T-helper 17 cell (primary cell): Measurements from ENCODE around the gene CALHM3. TPM values are rescaled to one million over a fixed set of nuclear protein-coding genes. Genes with fewer than 3 reads are reported as not detected.
"Not testable (repeated sequence)": the region's sequence is repeated elsewhere in the genome, so short reads cannot be mapped to it uniquely, and the experiment has no call there.

Source experiments
- ATAC-seq: fragments of 150-1000 bp; cut with Tn5 transposase; 2 replicates; pipeline ENCODE4 v1.10.0; 2021; ENCODE audit warnings: mild to moderate bottlenecking, moderate library complexity
- DNase-seq, 3 donors: peaks; one replicate each; pipeline versions ENCODE4 v3.0.0 to v3.0.0-alpha.2; 2020 to 2021
- H3K9me3 ChIP-seq: one replicate; pipeline ENCODE4 v1.7.0; 2013; ENCODE audit warnings: low read length, mild to moderate bottlenecking; ENCODE audit not compliant: control insufficient read depth, poor library complexity, severe bottlenecking
- H3K27ac Mint-ChIP-seq: one replicate; pipeline ENCODE4 v1.8.0; 2022; ENCODE audit warnings: mild to moderate bottlenecking, moderate library complexity, mixed read lengths
- H3K27me3 Mint-ChIP-seq: one replicate; pipeline ENCODE4 v1.8.0; 2022; ENCODE audit warnings: mixed read lengths
- H3K36me3 Mint-ChIP-seq: one replicate; pipeline ENCODE4 v1.8.0; 2022; ENCODE audit warnings: low read depth, mixed read lengths
- H3K4me1 Mint-ChIP-seq: one replicate; pipeline ENCODE4 v1.8.0; 2022; ENCODE audit warnings: mild to moderate bottlenecking, mixed read lengths
- H3K4me3 Mint-ChIP-seq: one replicate; pipeline ENCODE4 v1.8.0; 2022; ENCODE audit warnings: mild to moderate bottlenecking, moderate library complexity, mixed read lengths
- total RNA-seq, 4 donors: library from RNA in 2 of 4; stranded (reverse) in 2 of 4; gene quantifications; one replicate each; pipeline ENCODE4 v1.2.3 and lab custom pipeline; 2022 to 2026

CALHM3 gene
- total RNA-seq, 2 donors from 2014 or later: not detected

GRCh38 chr10:103510791-103511752 is 32.0 kb upstream of the CALHM3 start:
- no peak overlapping the region for H3K27ac Mint-ChIP-seq
- no peak overlapping the region for H3K4me3 Mint-ChIP-seq
- DNase-seq (no peak), ATAC-seq (no peak)
- H3K27me3 Mint-ChIP-seq: peaks cover 24% of the 10 kb centered on the region
- no peaks in the 10 kb centered on the region for H3K9me3 ChIP-seq
- H3K4me1 Mint-ChIP-seq: peaks cover 9% of the 10 kb centered on the region
- peaks cover 2% of the 10 kb centered on the region for H3K36me3 Mint-ChIP-seq

- H3K36me3 Mint-ChIP-seq: peaks cover 2% of the 10 kb centered on the region
- no peaks in the 10 kb centered on the region for H3K9me3 ChIP-seq
- peaks cover 4% of the 10 kb centered on the region for H3K4me1 Mint-ChIP-seq
- DNase-seq: no peak
- ATAC-seq: no peak
- H3K27ac Mint-ChIP-seq: no peak overlapping the region
- no peak overlapping the region for H3K4me3 Mint-ChIP-seq
- peaks cover 24% of the 10 kb centered on the region for H3K27me3 Mint-ChIP-seq
Measured at GRCh38 chr10:103510046-103510685, 31.1 kb upstream of the CALHM3 start.

- peaks cover 3% of the 10 kb centered on the region for H3K36me3 Mint-ChIP-seq
Measured at GRCh38 chr10:103507235-103508191, 28.5 kb upstream of the CALHM3 start.

GRCh38 chr10:103506061-103506460 is 27.0 kb upstream of the CALHM3 start:
- H3K4me3 Mint-ChIP-seq: no peak overlapping the region
- peaks cover 32% of the 10 kb centered on the region for H3K27me3 Mint-ChIP-seq

More at GRCh38 chr10:103507235-103508191, 28.5 kb upstream of the CALHM3 start:
- ATAC-seq (no peak), DNase-seq (no peak)
- Mint-ChIP-seq H3K27me3 (peaks cover 34% of the 10 kb centered on the region), H3K27ac (peak overlapping the region; percentile 75), H3K4me1 (peaks cover 15% of the 10 kb centered on the region), H3K4me3 (no peak overlapping the region)
- H3K9me3 ChIP-seq: no peaks in the 10 kb centered on the region

GRCh38 chr10:103504181-103504783 is 25.2 kb upstream of the CALHM3 start:
- Mint-ChIP-seq H3K27me3 (peaks cover 45% of the 10 kb centered on the region), H3K4me1 (peaks cover 19% of the 10 kb centered on the region), H3K4me3 (no peak overlapping the region), H3K27ac (peak overlapping the region; percentile 14), H3K36me3 (peaks cover 4% of the 10 kb centered on the region)
- DNase-seq (no peak), ATAC-seq (peak; percentile 91)
- H3K9me3 ChIP-seq: no peaks in the 10 kb centered on the region

More at GRCh38 chr10:103506061-103506460, 27.0 kb upstream of the CALHM3 start:
- Mint-ChIP-seq H3K36me3 (peaks cover 2% of the 10 kb centered on the region), H3K4me1 (peaks cover 13% of the 10 kb centered on the region), H3K27ac (no peak overlapping the region)
- DNase-seq (no peak), ATAC-seq (no peak)
- no peaks in the 10 kb centered on the region for H3K9me3 ChIP-seq

- Mint-ChIP-seq H3K27me3 (peaks cover 45% of the 10 kb centered on the region), H3K4me1 (peaks cover 19% of the 10 kb centered on the region), H3K27ac (peak overlapping the region; percentile 14)
- not testable (repeated sequence) for H3K36me3 Mint-ChIP-seq, DNase-seq, H3K9me3 ChIP-seq, H3K4me3 Mint-ChIP-seq, ATAC-seq
Measured at GRCh38 chr10:103503777-103504176, 24.7 kb upstream of the CALHM3 start.

GRCh38 chr10:103502849-103503660 is 24.0 kb upstream of the CALHM3 start:
- H3K4me3 Mint-ChIP-seq: no peak overlapping the region
- H3K36me3 Mint-ChIP-seq: peaks cover 4% of the 10 kb centered on the region
- peaks cover 19% of the 10 kb centered on the region for H3K4me1 Mint-ChIP-seq
- no peaks in the 10 kb centered on the region for H3K9me3 ChIP-seq
- no peak overlapping the region for H3K27ac Mint-ChIP-seq
- ATAC-seq (no peak), DNase-seq (no peak)
- H3K27me3 Mint-ChIP-seq: peaks cover 45% of the 10 kb centered on the region

- no peak for ATAC-seq
- DNase-seq: no peak
- H3K4me1 Mint-ChIP-seq: peaks cover 18% of the 10 kb centered on the region
- H3K36me3 Mint-ChIP-seq: peaks cover 4% of the 10 kb centered on the region
- H3K27ac Mint-ChIP-seq: peak overlapping the region; percentile 71
- no peak overlapping the region for H3K4me3 Mint-ChIP-seq
- H3K27me3 Mint-ChIP-seq: peaks cover 46% of the 10 kb centered on the region
- no peaks in the 10 kb centered on the region for H3K9me3 ChIP-seq
Measured at GRCh38 chr10:103501186-103501585, 22.1 kb upstream of the CALHM3 start.

- peak overlapping the region; percentile 71 for H3K27ac Mint-ChIP-seq
- H3K4me3 Mint-ChIP-seq: no peak overlapping the region
Measured at GRCh38 chr10:103500481-103500880, 21.4 kb upstream of the CALHM3 start.

GRCh38 chr10:103499881-103500280 is 20.8 kb upstream of the CALHM3 start:
- Mint-ChIP-seq H3K36me3 (peaks cover 4% of the 10 kb centered on the region), H3K4me1 (peaks cover 17% of the 10 kb centered on the region), H3K27ac (no peak overlapping the region), H3K27me3 (peaks cover 57% of the 10 kb centered on the region), H3K4me3 (no peak overlapping the region)
- ATAC-seq (no peak), DNase-seq (no peak)
- no peaks in the 10 kb centered on the region for H3K9me3 ChIP-seq

More at GRCh38 chr10:103500481-103500880, 21.4 kb upstream of the CALHM3 start:
- no peaks in the 10 kb centered on the region for H3K9me3 ChIP-seq
- peaks cover 17% of the 10 kb centered on the region for H3K4me1 Mint-ChIP-seq
- peaks cover 51% of the 10 kb centered on the region for H3K27me3 Mint-ChIP-seq
- peaks cover 4% of the 10 kb centered on the region for H3K36me3 Mint-ChIP-seq
- DNase-seq (no peak), ATAC-seq (no peak)

GRCh38 chr10:103498936-103499638 is 20.0 kb upstream of the CALHM3 start:
- H3K9me3 ChIP-seq: no peaks in the 10 kb centered on the region
- Mint-ChIP-seq H3K4me1 (peaks cover 16% of the 10 kb centered on the region), H3K4me3 (no peak overlapping the region), H3K36me3 (peaks cover 2% of the 10 kb centered on the region), H3K27me3 (peaks cover 58% of the 10 kb centered on the region), H3K27ac (no peak overlapping the region)
- no peak for ATAC-seq
- DNase-seq: no peak
